T-helper 17 cell (primary cell): ENCODE measurements around the gene NRG4. TPM values are rescaled to one million over a fixed set of nuclear protein-coding genes. Genes with fewer than 3 reads are reported as not detected.
"Not testable (repeated sequence)": the region's sequence is repeated elsewhere in the genome, so short reads cannot be mapped to it uniquely, and the experiment has no call there.

Experiments
- ATAC-seq: fragments of 150-1000 bp; cut with Tn5 transposase; 2 replicates; pipeline ENCODE4 v1.10.0; 2021; ENCODE audit warnings: mild to moderate bottlenecking, moderate library complexity
- DNase-seq, 3 donors: peaks; one replicate each; pipeline versions ENCODE4 v3.0.0 to v3.0.0-alpha.2; 2020 to 2021
- H3K9me3 ChIP-seq: one replicate; pipeline ENCODE4 v1.7.0; 2013; ENCODE audit warnings: low read length, mild to moderate bottlenecking; ENCODE audit not compliant: control insufficient read depth, poor library complexity, severe bottlenecking
- H3K27ac Mint-ChIP-seq: one replicate; pipeline ENCODE4 v1.8.0; 2022; ENCODE audit warnings: mild to moderate bottlenecking, moderate library complexity, mixed read lengths
- H3K27me3 Mint-ChIP-seq: one replicate; pipeline ENCODE4 v1.8.0; 2022; ENCODE audit warnings: mixed read lengths
- H3K36me3 Mint-ChIP-seq: one replicate; pipeline ENCODE4 v1.8.0; 2022; ENCODE audit warnings: low read depth, mixed read lengths
- H3K4me1 Mint-ChIP-seq: one replicate; pipeline ENCODE4 v1.8.0; 2022; ENCODE audit warnings: mild to moderate bottlenecking, mixed read lengths
- H3K4me3 Mint-ChIP-seq: one replicate; pipeline ENCODE4 v1.8.0; 2022; ENCODE audit warnings: mild to moderate bottlenecking, moderate library complexity, mixed read lengths
- total RNA-seq, 4 donors: library from RNA in 2 of 4; stranded (reverse) in 2 of 4; gene quantifications; one replicate each; pipeline ENCODE4 v1.2.3 and lab custom pipeline; 2022 to 2026

NRG4 gene, protein sequence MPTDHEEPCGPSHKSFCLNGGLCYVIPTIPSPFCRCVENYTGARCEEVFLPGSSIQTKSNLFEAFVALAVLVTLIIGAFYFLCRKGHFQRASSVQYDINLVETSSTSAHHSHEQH
- total RNA-seq (not detected), total RNA-seq (lab: John Stamatoyannopoulos, UW) (0 to 0.12 reads per million in 2 donors)

DNA sequence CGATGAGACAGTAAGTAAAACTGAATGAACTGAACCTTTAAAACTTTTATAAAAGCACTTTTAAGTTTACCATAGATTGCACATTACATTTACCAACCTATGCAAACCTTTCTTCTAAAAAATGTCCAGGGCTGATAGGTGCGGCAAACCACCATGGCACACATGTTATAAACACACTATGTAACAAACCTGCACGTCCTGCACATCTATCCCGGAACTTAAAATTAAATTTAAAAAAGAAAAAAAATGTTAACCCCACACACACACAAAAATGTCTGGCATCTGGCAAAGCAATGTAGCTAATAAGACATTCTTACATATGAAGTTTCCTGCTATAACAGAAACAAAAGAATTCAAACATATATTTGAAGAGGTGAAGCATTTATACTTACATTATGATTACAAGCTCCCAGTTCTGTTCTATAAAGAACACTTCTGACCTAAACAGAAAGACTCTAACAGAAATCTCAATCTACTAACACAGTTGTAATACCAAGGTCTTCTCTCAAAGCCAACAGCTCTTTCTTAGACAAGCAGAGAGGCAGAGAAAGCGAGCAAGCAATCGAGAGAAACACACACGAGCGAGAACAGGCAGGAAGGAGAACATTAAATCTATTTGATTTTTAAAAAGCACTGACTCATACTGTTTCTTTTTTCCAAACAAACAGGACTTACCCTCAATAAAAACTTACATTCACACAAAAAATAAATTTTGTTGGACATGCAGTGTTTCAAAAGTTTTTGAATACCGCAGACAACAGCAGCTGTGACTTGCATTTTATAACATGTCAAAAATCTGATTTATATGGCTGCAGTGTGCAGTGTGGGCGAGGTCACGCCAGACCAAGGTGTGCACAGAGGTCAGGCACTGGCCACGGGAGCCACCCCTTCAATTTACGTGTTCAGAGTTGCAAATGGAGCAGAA is at the start of gene NRG4:
Gene NRG4, minus strand, starts transcription at position 798 of the 925 bp plus-strand sequence. CDS start 1,194 bp downstream, outside the sequence.
- H3K4me1 Mint-ChIP-seq, result peaks cover 4% of the 10 kb centered on the region
- H3K9me3 ChIP-seq, result no peaks in the 10 kb centered on the region
- H3K27ac Mint-ChIP-seq, result no peak within 1 kb of the TSS
- peak within 1 kb of the TSS; percentile 71 for H3K4me3 Mint-ChIP-seq
- H3K27me3 Mint-ChIP-seq, result peaks cover 31% of the 10 kb centered on the region
- ATAC-seq (no peak), DNase-seq (no peak)
- no peaks in the 10 kb centered on the region for H3K36me3 Mint-ChIP-seq

DNA sequence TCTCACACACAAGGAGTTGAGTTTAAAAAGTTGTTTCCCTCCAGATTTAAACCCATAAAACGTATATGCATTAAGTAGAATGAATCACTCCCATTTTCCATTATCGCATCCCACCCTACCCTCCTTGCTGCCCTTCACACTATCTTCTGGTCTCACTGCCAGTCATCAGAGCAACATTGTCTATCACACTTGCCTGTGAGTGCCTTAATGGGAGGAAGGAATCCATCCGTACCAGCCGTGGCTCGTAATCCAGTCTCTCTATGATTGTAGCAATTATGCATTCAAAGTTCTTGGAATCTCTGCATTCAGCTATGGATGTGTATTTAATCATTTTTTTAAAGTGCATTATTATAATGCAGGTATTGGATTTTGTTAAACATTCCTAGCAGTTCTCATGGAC is 49.5 kb upstream of the NRG4 start:
- H3K27me3 Mint-ChIP-seq, result peaks cover 60% of the 10 kb centered on the region
- peaks cover 2% of the 10 kb centered on the region for H3K36me3 Mint-ChIP-seq
- DNase-seq (no peak), ATAC-seq (no peak)
- no peak overlapping the region for H3K4me3 Mint-ChIP-seq
- H3K9me3 ChIP-seq, result peaks cover 4% of the 10 kb centered on the region
- H3K27ac Mint-ChIP-seq, result no peak overlapping the region
- peaks cover 30% of the 10 kb centered on the region for H3K4me1 Mint-ChIP-seq

DNA sequence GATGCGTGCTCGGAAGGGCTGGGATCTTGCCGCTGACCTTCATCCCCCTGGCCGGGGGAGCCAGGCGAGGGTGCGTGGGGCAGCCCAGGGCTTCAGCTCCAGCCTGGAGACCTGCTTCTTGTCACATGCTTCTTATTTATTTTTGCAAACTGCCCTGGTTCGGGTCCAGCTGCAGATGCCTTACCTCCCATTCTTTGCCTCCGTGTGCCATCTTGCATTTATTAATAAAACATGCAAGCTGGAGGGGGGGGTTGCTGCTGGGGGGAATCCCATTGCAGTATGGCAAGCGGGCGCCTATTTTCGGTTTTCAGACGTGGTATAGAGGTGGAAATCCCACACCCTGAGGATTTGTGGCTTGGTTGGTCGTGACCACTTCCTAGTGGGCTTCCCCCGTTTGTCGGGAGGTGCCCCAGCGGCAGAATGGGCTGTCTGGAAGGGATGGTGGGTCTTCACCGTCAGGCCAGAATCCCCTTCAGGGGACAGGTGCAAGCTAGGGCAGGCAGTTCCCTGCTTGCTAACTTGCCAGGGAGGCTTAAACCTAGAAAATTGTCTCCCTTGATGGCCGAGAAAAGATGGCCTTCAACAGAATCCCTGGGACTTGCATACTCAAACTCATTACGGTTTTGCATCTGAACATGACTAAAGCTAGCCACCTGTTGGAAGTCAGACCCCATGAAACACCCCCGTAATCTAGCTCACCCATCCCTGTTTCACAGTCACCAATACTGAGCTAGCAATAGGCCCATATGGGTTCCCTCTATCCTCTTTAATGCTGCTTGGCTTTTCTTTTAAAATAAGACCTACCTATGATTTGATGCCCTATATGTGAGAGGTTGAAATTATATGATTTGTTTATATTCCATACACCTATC is 48.1 kb upstream of the NRG4 start:
- H3K4me3 Mint-ChIP-seq, result peak overlapping the region; percentile 90
- peaks cover 55% of the 10 kb centered on the region for H3K27me3 Mint-ChIP-seq
- H3K36me3 Mint-ChIP-seq, result peaks cover 2% of the 10 kb centered on the region
- H3K4me1 Mint-ChIP-seq, result peaks cover 26% of the 10 kb centered on the region
- peaks cover 4% of the 10 kb centered on the region for H3K9me3 ChIP-seq
- H3K27ac Mint-ChIP-seq, result peak overlapping the region; percentile 39
- ATAC-seq (peak; percentile 75), DNase-seq (peak; percentile 11 to 19 (median 18))

DNA sequence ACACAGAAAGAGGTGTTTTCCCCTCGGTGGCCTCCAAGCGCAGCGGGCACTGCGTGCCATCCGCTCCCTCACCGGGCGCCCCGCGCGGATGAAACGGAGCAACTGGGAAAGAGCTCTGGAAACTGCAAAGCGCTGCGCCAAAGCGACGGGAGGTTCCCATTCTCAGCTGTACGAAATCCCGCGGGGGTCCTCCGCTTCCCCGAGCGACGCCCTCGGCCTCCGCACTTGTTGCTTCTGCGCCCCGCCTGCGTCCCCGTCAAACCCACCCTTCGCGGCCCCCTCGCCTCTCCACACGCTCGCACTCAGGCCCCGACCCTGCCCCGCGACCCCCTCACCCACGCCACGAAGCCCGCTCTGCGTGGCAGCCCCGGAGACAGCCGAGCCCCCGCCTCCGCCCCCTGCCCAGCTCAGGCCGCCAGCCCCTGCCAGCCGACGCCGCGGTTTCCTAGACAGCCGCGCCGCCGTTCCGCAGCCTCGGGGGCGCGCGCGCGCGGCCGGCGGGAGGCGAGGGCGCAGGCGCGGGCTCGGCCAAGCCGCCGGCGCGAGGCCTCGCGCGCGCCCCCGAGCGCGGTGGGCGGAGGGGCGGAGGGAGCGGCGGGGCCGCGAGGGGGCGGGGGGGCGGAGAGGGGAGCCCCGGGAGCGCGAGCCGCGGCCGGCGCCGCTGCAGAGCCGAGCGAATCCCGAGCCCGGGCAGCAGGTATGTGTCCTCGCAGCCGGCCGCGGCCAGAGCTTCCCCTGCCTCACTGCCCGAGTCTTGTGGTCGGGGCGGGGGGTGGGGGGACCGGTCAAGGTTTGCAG is 47.3 kb upstream of the NRG4 start, which contains the start of gene TMEM266:
Gene TMEM266, plus strand, starts transcription at position 666 of the 798 bp plus-strand sequence. CDS start 74,279 bp downstream, outside the sequence.
- Mint-ChIP-seq H3K27me3 (peaks cover 49% of the 10 kb centered on the region), H3K4me1 (peaks cover 20% of the 10 kb centered on the region)

DNA sequence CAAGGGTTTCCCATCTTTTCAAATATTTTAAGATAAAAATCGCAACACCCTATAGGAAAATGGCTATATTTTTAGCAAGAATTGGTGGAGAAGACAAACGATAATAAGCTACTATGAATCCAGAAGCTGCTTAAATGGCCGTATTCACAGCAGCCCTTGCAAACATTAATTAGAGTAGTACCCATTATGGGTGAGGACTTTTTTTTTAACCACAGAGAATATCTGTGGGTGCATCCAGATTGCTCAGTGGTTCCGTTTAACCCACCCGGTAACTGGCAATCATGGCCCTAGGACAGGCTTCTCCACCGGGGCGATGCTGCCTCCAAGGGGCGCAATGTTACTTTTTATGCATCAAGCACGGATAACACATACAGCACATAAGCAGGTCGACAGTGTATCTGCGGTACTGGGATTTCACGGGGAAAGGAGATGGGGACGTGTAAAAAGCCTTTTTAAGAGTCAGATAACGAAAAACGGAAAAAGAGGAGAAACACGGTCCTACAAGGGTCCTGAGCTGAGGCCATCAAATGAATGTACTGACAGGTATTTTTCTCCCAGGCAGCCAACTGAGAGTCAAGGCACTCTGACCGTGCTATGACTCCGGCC is 46.6 kb upstream of the NRG4 start:
- ATAC-seq (no peak), DNase-seq (no peak)
- Mint-ChIP-seq H3K36me3 (peaks cover 2% of the 10 kb centered on the region), H3K27ac (peak overlapping the region; percentile 24), H3K4me3 (peak overlapping the region; percentile 89), H3K27me3 (peaks cover 54% of the 10 kb centered on the region), H3K4me1 (peaks cover 20% of the 10 kb centered on the region)
- H3K9me3 ChIP-seq, result peaks cover 4% of the 10 kb centered on the region

More for the DNA sequence above, 47.3 kb upstream of the NRG4 start, which contains the start of gene TMEM266:
- peak within 1 kb of the TSS; percentile 39 for H3K27ac Mint-ChIP-seq
- H3K4me3 Mint-ChIP-seq, result peak within 1 kb of the TSS; percentile 90
- peak; percentile 40 for ATAC-seq
- H3K36me3 Mint-ChIP-seq, result peaks cover 2% of the 10 kb centered on the region
- H3K9me3 ChIP-seq, result peaks cover 4% of the 10 kb centered on the region
- peak; percentile 15 to 27 (median 15) for DNase-seq

DNA sequence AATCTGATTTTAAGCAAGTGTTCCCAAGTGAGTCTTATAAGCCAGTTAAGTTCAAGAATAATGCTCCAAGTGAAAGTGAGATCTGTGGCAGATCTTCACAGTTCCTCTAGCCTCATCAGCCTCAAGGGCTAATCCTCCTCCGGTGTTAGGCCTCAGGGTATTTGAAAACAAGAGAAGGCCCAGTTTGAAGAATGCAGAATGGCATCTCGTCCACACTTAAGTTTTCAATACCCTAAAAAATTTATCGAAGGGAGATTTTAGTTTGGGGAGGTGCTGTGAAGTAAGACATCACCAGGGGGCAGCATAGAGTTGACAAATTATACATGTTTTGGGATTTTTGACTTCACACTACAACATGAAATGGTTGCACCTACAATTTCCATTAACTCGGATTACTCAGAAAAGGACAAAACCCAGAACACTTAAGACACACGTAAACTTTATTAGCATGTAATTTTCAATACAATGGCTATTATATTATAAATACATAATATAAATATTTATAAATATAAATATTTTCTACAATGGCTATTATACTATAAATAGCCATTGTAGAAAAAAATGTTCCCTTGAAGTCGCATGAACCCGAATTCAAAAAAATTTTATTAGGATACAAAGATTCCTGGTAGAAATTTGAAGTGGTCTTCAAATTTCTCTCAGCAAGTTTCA is 45.2 kb upstream of the NRG4 start:
- ATAC-seq (peak; percentile 29), DNase-seq (peak in 1 of 3 donors; percentile 23)
- peaks cover 4% of the 10 kb centered on the region for H3K9me3 ChIP-seq
- Mint-ChIP-seq H3K27ac (peak overlapping the region; percentile 11), H3K27me3 (peaks cover 48% of the 10 kb centered on the region), H3K36me3 (no peaks in the 10 kb centered on the region), H3K4me3 (no peak overlapping the region), H3K4me1 (peaks cover 19% of the 10 kb centered on the region)

DNA sequence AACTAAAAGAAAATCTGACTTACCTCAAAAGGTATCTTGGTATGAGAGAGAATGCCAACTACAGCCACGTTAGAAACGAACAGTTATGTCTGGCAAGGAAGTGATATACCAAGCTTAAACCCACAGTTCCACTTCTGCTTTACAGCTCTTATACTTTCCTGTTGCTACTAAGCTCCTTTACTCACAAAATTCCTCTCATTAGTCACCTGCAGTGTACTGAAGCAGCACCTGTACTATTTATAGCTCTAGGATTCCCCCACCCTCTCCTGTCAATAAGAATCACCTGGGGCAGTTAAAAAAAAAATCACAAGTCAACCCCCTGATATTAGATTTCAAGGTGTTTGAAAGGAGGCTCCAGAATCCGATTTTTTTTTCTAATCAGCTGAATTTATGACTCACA is 44.7 kb upstream of the NRG4 start:
- Mint-ChIP-seq H3K27ac (peak overlapping the region; percentile 11), H3K27me3 (peaks cover 42% of the 10 kb centered on the region), H3K36me3 (no peaks in the 10 kb centered on the region), H3K4me1 (peaks cover 15% of the 10 kb centered on the region), H3K4me3 (no peak overlapping the region)
- peaks cover 4% of the 10 kb centered on the region for H3K9me3 ChIP-seq
- DNase-seq, result no peak
- ATAC-seq, result peak; percentile 36

DNA sequence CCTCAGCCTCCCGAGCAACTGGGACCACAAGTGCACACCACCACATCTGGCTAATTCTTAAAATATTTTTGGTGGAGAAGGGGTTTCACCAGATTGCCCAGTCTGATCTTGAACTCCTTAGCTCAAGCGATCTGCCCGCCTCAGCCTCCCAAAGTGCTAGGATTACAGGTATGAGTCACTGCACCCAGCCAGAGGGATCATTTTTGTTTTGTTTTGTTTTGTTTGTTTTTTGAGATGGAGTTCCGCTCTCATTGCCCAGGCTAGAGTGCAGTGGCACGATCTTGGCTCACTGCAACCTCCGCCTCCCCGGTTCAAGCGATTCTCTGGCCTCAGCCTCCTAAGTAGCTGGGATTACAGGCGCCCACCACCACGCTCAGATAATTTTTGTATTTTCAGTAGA is 42.0 kb upstream of the NRG4 start:
- H3K27me3 Mint-ChIP-seq, result peaks cover 28% of the 10 kb centered on the region
- not testable (repeated sequence) for DNase-seq, H3K4me3 Mint-ChIP-seq, H3K4me1 Mint-ChIP-seq, H3K27ac Mint-ChIP-seq, H3K9me3 ChIP-seq, ATAC-seq, H3K36me3 Mint-ChIP-seq

DNA sequence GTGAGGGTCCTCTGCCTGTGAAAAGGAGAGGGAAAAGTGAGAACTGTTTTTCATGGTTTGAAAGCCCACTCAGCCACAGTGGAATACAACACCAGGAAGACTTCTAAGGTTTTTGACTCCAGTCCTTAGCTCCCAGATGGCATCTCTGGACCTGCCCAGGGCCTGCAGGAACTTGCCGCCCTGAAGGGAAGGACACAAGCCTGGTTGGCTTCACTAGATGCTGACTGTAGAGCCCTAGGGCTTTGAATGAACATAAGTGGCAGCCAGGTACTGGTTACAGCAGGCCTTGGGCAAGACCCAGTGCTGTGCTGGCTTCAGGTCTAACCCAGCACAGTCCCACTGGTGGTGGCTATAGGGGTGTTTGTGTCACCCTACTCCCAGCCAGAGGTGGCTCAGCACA is 26.3 kb upstream of the NRG4 start:
- no peaks in the 10 kb centered on the region for H3K4me1 Mint-ChIP-seq
- H3K27me3 Mint-ChIP-seq, result peaks cover 34% of the 10 kb centered on the region
- H3K27ac Mint-ChIP-seq, result no peak overlapping the region
- H3K9me3 ChIP-seq, result no peaks in the 10 kb centered on the region
- ATAC-seq (no peak), DNase-seq (no peak)
- no peaks in the 10 kb centered on the region for H3K36me3 Mint-ChIP-seq
- H3K4me3 Mint-ChIP-seq, result no peak overlapping the region

DNA sequence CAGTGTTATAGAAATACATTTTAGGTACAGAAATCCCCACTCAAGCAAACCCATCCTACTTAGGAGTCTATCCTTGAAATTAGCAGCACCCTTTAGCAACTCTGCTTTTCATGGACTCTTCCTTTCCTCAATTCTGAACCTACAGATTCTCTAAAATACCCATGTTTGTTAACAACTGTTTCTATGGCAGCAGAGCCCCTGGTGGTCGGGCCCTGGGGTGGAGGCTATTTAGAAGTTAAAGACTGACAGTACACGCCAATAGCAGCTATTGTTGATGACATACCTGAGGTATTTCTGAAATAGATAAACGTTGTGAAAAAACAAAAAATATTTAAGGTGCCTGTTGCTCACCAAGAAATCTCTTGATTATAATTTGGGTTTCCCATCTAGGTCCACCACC is 23.4 kb upstream of the NRG4 start:
- H3K27me3 Mint-ChIP-seq, result peaks cover 34% of the 10 kb centered on the region
- no peaks in the 10 kb centered on the region for H3K9me3 ChIP-seq
- DNase-seq (no peak), ATAC-seq (no peak)
- no peaks in the 10 kb centered on the region for H3K4me1 Mint-ChIP-seq
- H3K36me3 Mint-ChIP-seq, result no peaks in the 10 kb centered on the region
- H3K27ac Mint-ChIP-seq, result no peak overlapping the region
- no peak overlapping the region for H3K4me3 Mint-ChIP-seq

DNA sequence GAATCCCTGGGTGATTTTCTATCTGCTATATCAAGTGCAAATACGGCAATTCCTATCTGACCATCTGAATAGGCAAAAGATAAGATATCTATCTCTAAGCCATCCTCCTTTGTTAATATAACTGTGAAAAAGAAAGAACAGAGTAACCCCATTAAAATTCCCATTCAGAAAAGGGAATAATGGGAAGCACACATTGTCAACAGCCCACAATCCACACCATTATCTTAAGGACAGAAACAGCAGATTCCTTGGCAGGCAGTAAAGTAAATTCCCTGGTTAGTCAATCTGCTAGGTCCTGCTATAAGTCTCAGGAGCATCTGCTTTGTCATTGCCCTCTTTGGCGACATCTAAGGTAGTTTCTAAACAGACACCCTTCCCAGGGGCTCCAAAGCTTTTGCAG is 21.9 kb upstream of the NRG4 start:
- Mint-ChIP-seq H3K4me1 (no peaks in the 10 kb centered on the region), H3K36me3 (no peaks in the 10 kb centered on the region), H3K27me3 (peaks cover 34% of the 10 kb centered on the region), H3K4me3 (no peak overlapping the region), H3K27ac (no peak overlapping the region)
- no peak for DNase-seq
- H3K9me3 ChIP-seq, result no peaks in the 10 kb centered on the region
- no peak for ATAC-seq
